NCI-H82 treated with DMSO at 0.1 percent for 48 hours (cell line): ENCODE data around the gene ZGPAT.

ENCODE experiments used
- DNase-seq: peaks from one replicate; lab custom pipeline; 2025; ENCODE audit not compliant: unreplicated experiment; lab: John Stamatoyannopoulos, UW

Gene ZGPAT

DNA sequence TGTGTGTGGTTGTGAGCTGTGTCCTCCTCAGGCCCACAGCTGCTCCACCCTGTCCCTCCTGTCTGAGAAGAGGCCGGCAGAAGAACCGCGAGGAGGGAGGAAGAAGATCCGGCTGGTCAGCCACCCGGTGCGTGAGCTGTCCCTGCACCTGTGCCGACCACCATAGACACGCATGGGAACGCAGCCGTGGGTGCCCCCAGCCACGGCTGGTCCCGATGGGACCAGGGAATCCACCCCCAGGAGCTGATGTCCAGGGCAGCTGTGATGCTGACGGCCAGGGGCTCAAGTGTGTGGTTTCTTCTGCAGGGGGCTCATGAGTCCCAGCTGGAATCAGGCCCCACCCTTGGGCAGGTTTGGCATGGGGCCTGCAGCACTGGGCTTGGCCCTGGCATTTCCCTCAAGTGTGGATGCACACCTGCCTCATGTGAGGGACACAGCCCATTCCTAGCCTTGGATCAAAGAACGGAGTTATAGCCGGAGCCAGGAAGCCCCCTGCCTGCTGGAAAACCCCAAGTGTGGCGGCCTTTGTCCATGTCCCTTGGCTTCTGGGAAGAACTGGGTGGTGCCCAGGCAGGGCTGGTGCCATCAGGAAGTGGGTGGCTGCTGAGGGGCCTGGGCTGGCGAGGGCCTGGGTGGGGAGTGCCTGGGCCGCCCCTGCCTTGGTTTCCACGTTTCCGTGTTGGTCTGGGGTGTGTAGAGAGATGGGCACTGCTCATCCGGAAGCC lies 16.0 kb upstream of the ZGPAT start:
- no peak for DNase-seq

GRCh38 chr20:63692436-63693082 lies 15.3 kb upstream of the ZGPAT start:
- DNase-seq: no peak

DNA sequence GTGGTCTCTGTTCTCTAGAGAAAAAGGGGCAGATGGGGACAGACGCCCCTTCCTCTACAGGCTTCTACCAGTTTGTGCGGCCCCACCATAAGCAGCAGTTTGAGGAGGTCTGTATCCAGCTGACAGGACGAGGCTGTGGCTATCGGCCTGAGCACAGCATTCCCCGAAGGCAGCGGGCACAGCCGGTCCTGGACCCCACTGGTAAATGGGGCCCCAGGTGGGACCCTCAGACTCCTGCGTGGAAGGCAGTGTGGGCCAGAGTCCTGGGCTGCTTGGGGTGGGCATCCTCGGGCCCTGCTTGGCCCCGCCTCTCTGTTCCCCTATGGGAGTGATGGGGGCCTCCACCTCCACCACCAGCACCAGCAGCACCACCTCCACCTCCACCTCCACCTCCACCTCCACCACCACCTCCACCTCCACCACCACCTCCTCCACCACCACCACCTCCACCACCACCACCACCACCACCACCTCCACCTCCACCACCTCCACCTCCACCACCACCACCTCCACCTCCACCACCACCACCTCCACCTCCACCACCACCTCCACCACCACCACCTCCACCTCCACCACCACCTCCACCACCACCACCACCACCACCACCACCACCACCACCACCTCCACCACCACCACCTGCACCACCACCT lies 14.6 kb upstream of the ZGPAT start:
- no peak for DNase-seq

DNA sequence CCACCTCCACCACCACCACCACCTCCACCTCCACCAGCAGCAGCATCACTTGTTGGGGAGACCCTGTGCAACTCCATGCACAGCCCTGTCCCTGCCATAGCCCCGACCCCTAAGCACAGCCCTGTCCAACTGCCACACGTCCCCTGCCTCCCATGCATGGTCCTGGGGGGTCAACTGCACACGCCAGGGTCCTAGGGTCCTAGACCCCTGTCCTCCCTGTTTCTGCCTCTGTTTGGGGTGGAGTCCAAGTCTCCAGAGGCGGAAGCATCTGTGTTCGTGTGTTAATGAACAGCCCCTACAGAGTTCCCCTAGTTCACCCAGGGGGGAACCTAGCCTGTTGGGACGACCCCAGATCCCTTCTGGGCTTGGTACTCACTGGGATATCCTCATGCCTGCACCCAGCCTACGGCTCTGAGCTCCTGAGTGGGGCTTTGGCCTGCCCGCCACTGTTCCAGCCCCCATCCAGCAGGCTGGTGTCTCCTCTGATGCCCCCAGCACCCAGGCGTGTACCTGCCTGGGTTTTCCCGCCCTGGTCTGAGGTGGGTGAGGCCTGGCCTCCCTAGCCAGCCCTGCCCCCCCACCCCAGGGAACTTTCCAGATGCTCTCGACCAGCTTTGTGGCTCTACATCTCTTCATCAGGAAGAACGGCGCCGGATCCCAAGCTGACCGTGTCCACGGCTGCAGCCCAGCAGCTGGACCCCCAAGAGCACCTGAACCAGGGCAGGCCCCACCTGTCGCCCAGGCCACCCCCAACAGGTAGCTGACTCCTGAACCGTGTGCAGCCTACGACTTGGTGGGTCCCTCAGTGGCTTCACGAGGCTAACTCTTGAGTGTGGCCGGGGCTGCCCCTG lies 13.9 kb upstream of the ZGPAT start:
- DNase-seq: no peak

- no peak for DNase-seq
Measured at GRCh38 chr20:63694584-63695423, 13.0 kb upstream of the ZGPAT start.

- no peak for DNase-seq
Measured at GRCh38 chr20:63695424-63696305, 12.2 kb upstream of the ZGPAT start.

- DNase-seq: no peak
Measured at GRCh38 chr20:63696306-63696627, 11.6 kb upstream of the ZGPAT start.

GRCh38 chr20:63696628-63697356 lies 11.0 kb upstream of the ZGPAT start, which contains the start of gene TNFRSF6B:
TNFRSF6B (plus strand) TSS chr20:63696652; CDS start chr20:63696768, 116 bp downstream.
- no peak for DNase-seq

DNA sequence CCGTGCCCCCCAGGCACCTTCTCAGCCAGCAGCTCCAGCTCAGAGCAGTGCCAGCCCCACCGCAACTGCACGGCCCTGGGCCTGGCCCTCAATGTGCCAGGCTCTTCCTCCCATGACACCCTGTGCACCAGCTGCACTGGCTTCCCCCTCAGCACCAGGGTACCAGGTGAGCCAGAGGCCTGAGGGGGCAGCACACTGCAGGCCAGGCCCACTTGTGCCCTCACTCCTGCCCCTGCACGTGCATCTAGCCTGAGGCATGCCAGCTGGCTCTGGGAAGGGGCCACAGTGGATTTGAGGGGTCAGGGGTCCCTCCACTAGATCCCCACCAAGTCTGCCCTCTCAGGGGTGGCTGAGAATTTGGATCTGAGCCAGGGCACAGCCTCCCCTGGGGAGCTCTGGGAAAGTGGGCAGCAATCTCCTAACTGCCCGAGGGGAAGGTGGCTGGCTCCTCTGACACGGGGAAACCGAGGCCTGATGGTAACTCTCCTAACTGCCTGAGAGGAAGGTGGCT lies 10.4 kb upstream of the ZGPAT start:
- DNase-seq: no peak

- no peak for DNase-seq
Measured at GRCh38 chr20:63697868-63698545, 9.8 kb upstream of the ZGPAT start.

DNA sequence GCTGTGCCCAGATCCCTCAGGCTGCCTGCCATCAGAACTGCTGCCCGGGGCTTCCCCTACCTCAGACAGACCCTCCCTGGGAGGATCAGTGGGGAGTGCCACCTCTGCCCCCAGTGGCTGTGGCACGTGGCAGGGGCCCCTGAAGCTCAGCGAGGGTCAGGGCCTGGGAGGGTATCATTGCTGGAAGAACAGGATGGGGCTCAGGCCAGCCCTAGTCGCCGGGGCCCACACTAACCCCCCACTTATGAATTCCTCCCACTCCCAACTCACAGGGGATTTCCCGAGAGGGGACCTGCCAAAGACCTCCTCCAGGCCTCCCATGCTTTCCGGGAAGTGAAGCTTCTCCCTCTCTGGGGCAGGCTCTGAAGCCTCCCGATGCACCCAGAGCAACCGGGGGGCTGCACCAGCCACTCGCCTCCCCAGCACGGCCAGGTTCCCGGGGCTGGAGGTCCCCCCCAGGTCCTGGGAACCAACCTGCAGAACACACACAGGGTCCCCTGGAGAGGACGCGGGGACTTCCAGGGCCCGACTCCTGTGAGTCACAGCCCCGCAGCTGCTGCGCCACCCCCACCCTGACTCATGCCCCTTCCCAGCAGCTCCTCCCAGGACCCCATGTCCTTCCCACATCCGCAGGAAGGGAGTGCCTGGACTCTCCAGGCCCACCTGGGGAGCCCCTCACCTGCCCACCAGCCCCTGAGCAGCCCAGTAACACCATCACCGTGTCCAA lies 8.9 kb upstream of the ZGPAT start:
- no peak for DNase-seq

GRCh38 chr20:63699466-63700198 lies 8.2 kb upstream of the ZGPAT start:
- DNase-seq: no peak

GRCh38 chr20:63700199-63701050 lies 7.4 kb upstream of the ZGPAT start:
- DNase-seq: no peak

- DNase-seq: no peak
Measured at GRCh38 chr20:63701051-63701328, 6.8 kb upstream of the ZGPAT start.

DNA sequence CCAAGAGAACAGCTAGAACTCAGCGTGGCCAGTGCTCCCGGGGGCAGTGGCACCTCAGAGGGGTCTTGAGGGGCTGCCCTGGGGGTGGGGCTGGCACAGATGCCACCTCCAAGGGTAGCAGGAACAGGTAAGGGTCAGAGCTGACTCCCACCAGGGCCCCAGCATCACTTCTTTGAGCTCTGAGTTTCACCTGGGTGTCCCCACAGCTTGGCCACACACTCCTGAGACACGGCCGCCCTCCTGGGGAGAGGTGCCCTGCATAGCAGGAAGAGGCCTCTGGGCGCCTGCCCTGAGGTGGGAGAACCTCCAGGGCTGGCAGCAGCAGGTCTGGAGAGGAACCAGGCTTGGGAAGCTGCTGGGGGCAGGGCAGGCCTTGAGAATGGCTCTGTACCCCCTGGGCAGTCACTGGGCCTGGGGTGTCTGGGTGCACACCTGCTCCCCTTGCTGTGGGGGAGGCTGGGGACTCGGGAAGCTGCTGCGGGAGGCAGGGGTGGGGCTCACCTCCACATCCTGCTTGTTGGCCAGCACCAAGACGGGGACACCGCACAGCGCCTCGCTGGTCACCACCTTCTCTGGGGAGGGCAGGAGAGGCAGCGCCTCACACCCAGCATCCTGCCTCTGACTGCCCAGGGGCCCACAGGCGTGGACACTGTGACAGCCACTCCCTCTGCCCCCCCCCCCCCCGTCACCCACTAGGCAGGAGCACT lies 6.4 kb upstream of the ZGPAT start:
- no peak for DNase-seq
